Measurements from ENCODE around the gene P2RX1.

P2RX1 gene

DNA sequence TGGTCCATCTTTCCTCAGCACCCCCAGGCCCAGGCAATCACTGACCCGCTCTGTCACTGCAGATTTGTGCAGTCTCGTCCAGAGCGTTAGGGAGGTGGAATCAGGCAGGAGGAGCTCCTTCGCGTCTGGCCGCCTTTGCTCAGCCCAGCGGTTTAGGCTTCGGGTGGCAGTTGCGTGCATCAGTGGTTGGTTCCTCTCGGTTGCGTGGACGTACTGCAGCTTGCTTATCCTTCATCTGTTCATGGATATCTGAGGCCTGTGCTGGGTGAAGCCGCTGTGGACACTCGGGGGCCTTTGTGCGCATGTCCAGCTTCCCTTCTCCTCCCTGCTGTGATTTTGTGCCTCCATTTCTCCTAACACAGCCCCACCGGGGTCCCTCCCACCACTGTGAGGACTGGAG lies 4.7 kb upstream of the P2RX1 start:
- TF ChIP-seq ZNF565 (CRISPR knock-in tag; conservative IDR thresholded peaks at IDR 0.05; ENCODE audit: low read depth) = no peak
- ATAC-seq = no peak

DNA sequence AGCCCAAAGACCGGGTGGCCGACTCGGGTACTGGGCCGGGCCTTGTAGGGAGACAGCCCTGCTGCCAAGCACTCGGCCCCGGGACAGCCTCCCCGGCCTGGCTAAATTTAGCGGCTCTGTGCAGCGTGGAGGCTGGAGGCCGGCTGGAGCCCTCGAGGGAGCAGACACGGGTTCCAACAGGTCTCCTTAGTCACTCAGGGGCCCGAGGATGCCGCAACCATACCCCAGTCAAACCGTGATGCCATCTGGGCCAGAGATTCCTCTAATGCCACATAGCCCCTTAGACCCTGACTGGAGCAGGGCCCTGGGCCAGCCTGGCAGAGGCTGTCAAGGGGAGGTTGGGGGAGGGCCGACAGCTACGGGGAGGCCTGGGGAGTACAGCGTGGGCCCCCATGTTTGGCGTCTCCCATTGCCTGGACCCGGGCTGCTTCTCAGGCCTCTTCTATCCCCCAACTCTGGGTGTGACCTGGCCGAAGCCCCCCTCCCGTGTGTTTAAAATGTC lies 2.9 kb upstream of the P2RX1 start:
- TF ChIP-seq SNAI2 (CRISPR knock-in tag; IDR thresholded peaks at IDR 0.05) = no peak
- TF ChIP-seq GLIS3 (CRISPR knock-in tag; IDR thresholded peaks at IDR 0.05) = no peak
- no peak for TF ChIP-seq ZNF70 (CRISPR knock-in tag; IDR thresholded peaks at IDR 0.05)
- TF ChIP-seq RARB (CRISPR knock-in tag; IDR thresholded peaks at IDR 0.05) = no peak
- TF ChIP-seq, protein P1, sequence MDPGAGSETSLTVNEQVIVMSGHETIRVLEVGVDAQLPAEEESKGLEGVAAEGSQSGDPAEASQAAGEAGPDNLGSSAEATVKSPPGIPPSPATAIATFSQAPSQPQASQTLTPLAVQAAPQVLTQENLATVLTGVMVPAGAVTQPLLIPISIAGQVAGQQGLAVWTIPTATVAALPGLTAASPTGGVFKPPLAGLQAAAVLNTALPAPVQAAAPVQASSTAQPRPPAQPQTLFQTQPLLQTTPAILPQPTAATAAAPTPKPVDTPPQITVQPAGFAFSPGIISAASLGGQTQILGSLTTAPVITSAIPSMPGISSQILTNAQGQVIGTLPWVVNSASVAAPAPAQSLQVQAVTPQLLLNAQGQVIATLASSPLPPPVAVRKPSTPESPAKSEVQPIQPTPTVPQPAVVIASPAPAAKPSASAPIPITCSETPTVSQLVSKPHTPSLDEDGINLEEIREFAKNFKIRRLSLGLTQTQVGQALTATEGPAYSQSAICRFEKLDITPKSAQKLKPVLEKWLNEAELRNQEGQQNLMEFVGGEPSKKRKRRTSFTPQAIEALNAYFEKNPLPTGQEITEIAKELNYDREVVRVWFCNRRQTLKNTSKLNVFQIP (CRISPR knock-in tag; IDR thresholded peaks at IDR 0.05; ENCODE audit: borderline replicate concordance, low read depth) = no peak
- no peak for TF ChIP-seq ISL1 (CRISPR knock-in tag; IDR thresholded peaks at IDR 0.05)
- no peak for TF ChIP-seq ESRRG (CRISPR knock-in tag; IDR thresholded peaks at IDR 0.05)
- no peak for TF ChIP-seq PPARA (CRISPR knock-in tag; IDR thresholded peaks at IDR 0.05; ENCODE audit: borderline replicate concordance)
- TF ChIP-seq, protein P2, sequence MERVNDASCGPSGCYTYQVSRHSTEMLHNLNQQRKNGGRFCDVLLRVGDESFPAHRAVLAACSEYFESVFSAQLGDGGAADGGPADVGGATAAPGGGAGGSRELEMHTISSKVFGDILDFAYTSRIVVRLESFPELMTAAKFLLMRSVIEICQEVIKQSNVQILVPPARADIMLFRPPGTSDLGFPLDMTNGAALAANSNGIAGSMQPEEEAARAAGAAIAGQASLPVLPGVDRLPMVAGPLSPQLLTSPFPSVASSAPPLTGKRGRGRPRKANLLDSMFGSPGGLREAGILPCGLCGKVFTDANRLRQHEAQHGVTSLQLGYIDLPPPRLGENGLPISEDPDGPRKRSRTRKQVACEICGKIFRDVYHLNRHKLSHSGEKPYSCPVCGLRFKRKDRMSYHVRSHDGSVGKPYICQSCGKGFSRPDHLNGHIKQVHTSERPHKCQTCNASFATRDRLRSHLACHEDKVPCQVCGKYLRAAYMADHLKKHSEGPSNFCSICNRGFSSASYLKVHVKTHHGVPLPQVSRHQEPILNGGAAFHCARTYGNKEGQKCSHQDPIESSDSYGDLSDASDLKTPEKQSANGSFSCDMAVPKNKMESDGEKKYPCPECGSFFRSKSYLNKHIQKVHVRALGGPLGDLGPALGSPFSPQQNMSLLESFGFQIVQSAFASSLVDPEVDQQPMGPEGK (CRISPR knock-in tag; IDR thresholded peaks at IDR 0.05; ENCODE audit: borderline replicate concordance) = no peak
- TF ChIP-seq, protein P3, sequence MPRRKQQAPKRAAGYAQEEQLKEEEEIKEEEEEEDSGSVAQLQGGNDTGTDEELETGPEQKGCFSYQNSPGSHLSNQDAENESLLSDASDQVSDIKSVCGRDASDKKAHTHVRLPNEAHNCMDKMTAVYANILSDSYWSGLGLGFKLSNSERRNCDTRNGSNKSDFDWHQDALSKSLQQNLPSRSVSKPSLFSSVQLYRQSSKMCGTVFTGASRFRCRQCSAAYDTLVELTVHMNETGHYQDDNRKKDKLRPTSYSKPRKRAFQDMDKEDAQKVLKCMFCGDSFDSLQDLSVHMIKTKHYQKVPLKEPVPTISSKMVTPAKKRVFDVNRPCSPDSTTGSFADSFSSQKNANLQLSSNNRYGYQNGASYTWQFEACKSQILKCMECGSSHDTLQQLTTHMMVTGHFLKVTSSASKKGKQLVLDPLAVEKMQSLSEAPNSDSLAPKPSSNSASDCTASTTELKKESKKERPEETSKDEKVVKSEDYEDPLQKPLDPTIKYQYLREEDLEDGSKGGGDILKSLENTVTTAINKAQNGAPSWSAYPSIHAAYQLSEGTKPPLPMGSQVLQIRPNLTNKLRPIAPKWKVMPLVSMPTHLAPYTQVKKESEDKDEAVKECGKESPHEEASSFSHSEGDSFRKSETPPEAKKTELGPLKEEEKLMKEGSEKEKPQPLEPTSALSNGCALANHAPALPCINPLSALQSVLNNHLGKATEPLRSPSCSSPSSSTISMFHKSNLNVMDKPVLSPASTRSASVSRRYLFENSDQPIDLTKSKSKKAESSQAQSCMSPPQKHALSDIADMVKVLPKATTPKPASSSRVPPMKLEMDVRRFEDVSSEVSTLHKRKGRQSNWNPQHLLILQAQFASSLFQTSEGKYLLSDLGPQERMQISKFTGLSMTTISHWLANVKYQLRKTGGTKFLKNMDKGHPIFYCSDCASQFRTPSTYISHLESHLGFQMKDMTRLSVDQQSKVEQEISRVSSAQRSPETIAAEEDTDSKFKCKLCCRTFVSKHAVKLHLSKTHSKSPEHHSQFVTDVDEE (CRISPR knock-in tag; IDR thresholded peaks at IDR 0.05) = no peak
- TF ChIP-seq TOX (CRISPR knock-in tag; IDR thresholded peaks at IDR 0.05; ENCODE audit: borderline replicate concordance) = no peak
- TF ChIP-seq TCF4 (CRISPR knock-in tag; IDR thresholded peaks at IDR 0.05; ENCODE audit: borderline replicate concordance) = no peak
- no peak for TF ChIP-seq ZNF8 (CRISPR knock-in tag; IDR thresholded peaks at IDR 0.05)
- TF ChIP-seq ZFP30 (CRISPR knock-in tag; IDR thresholded peaks at IDR 0.05) = no peak
- no peak for TF ChIP-seq ARNTL (CRISPR knock-in tag; IDR thresholded peaks at IDR 0.05; ENCODE audit: borderline replicate concordance, low read depth)
- no peak for TF ChIP-seq ZFP3 (CRISPR knock-in tag; IDR thresholded peaks at IDR 0.05)
- no peak for TF ChIP-seq OSR1 (CRISPR knock-in tag; IDR thresholded peaks at IDR 0.05)

DNA sequence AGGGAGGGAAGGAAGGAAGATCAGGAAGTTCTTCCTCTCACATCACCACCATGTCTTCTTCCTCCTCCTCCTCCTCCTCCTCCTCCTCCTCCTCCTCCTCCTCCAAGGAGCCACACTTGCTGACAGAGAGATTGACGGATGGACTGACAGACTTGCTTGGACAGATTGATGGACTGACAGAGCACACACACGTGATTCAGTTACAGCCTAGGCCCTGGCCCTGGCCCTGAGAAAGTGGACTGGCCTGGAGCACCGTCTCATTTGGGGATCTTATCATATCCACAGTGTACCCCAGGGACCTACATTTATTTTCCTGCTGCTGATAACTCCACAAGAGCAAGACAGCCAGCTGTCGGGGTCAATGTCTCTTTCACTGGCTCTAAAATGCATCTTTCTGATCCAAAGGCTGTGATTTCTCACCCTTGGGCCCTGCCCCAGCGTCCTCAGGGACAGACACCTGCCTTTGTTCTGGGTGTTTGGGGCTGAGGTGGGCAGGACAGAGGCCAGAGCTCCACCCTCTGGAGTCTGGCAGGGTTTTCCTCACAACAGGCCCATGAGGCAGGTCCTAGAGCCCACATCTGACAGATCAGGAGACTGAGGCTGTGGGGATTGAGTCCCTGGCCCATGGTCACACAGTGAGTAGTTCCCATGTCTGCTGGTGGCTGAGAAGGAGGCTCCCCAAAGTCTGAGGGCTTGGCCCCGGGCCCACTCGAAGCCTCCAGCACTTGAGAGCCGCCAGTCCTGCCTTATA lies 2.3 kb upstream of the P2RX1 start:
- ATAC-seq = no peak
- TF ChIP-seq, protein P2 (CRISPR knock-in tag; IDR thresholded peaks at IDR 0.05; ENCODE audit: borderline replicate concordance) = no peak
- TF ChIP-seq, protein P1 (CRISPR knock-in tag; IDR thresholded peaks at IDR 0.05; ENCODE audit: borderline replicate concordance, low read depth) = no peak
- TF ChIP-seq ARNTL (CRISPR knock-in tag; IDR thresholded peaks at IDR 0.05; ENCODE audit: borderline replicate concordance, low read depth) (no peak), ZNF8 (CRISPR knock-in tag; IDR thresholded peaks at IDR 0.05) (no peak), TCF4 (CRISPR knock-in tag; IDR thresholded peaks at IDR 0.05; ENCODE audit: borderline replicate concordance) (no peak), ZNF70 (CRISPR knock-in tag; IDR thresholded peaks at IDR 0.05) (no peak), GLIS3 (CRISPR knock-in tag; IDR thresholded peaks at IDR 0.05) (no peak), ISL1 (CRISPR knock-in tag; IDR thresholded peaks at IDR 0.05) (no peak), SNAI2 (CRISPR knock-in tag; IDR thresholded peaks at IDR 0.05) (no peak), ESRRG (CRISPR knock-in tag; IDR thresholded peaks at IDR 0.05) (no peak)
- TF ChIP-seq, protein P3 (CRISPR knock-in tag; IDR thresholded peaks at IDR 0.05) = no peak
- TF ChIP-seq, protein P4, sequence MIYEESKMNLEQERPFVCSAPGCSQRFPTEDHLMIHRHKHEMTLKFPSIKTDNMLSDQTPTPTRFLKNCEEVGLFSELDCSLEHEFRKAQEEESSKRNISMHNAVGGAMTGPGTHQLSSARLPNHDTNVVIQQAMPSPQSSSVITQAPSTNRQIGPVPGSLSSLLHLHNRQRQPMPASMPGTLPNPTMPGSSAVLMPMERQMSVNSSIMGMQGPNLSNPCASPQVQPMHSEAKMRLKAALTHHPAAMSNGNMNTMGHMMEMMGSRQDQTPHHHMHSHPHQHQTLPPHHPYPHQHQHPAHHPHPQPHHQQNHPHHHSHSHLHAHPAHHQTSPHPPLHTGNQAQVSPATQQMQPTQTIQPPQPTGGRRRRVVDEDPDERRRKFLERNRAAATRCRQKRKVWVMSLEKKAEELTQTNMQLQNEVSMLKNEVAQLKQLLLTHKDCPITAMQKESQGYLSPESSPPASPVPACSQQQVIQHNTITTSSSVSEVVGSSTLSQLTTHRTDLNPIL (CRISPR knock-in tag; IDR thresholded peaks at IDR 0.05; ENCODE audit: low read depth) = no peak

More for the DNA sequence above, 2.9 kb upstream of the P2RX1 start:
- no peak for ATAC-seq

All from SK-N-SH treated with all-trans-retinoic acid at 6 μM for 48 hours (cell line).